GM10847 (cell line): ENCODE measurements around the gene SCUBE2.

Experiments used
- POLR2A ChIP-seq: IDR thresholded peaks from 2 replicates; pipeline ENCODE4 v1.6.1; 2011; ENCODE audit not compliant: insufficient read length; ENCODE audit errors: extremely low read depth

SCUBE2 gene

DNA sequence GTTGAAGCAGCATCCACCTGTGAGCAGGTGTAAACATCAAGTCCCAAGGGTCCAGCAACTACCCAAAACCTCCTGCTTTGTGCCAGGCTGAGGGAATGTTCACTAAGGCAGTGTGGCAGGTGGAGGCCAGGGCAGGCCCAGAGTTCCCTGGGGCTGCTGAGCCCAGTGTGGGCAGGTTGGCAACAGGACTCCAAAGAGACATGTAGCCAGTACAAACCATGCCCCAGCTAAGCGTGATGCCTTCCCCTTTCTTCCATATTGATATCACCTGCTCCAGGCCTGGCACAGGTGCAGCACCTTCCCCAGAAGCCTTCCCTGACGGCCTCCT lies 30.0 kb upstream of the SCUBE2 start:
- no peak for TF ChIP-seq POLR2A

DNA sequence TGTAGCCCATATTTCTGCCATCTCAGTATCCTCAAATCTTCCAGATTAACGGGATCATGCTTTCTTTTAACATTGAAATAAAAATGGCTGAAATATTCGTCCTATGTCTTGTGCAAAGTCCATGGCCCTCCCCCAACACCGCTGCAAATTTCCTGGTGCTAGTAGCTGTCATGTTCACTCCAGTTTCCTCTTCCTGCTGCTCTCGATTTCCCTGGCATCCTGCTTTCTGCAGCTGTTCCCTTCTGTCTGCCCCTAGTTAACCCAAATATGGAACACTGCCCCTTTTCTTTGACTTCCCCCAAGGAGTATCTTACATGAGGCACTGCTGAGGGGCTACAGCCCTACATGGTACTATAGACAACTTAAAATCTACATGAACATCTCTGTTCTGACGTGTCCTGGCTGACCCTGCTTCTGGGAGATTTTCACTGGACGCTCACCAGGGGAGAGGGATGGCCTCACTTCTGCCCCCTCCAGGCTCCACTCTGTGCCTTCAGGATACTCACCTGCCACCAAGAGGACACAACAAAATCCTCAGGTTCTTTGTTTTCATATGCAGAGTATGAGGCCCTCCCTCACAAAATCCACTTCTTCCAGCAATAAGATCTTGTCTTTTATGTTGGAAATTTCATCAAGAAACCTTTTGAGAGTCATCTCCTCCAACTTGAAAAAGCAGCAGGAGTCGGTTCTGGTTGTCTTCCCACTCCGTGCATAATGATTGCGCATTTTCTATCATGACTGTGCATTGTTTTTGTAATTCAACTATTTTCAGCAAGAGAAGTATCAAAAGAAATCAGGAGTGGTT lies 29.5 kb upstream of the SCUBE2 start:
- TF ChIP-seq POLR2A, result no peak

DNA sequence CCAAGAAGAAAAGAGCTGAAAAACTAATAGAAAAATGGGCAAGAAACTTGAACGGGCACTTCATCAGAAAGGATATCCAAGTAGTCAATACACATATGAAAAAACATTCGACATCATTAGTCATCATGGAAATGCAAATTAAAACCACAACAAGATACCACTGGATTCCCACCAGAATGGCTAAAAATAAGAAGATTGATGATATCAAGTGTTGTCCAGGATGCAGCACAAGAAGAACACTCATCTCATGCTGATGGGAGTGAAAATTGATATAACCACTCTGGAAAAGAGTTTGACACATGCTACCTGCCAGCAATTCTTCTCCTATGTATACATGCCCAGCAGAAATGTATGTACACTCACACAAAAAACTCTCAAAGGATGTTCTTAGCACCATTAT lies 26.9 kb upstream of the SCUBE2 start:
- TF ChIP-seq POLR2A, result no peak

DNA sequence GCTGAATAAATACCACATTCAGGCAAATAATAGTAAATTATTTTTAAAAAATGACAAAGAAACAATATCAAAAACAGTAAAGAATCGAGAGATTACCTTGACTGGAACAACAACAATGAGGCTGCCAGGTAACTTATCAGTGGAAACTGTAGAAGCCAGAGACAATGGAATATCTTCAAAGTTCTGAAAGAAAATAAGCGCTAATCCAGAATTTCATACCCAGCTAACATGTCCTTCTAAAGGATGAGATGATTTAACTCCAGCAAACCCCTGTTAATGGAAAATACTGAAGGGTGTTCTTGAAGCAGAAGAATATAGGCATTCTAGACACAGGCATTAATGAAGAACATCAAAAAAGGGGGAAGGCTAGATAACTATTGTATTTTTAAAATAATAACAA lies 20.7 kb upstream of the SCUBE2 start:
- no peak for TF ChIP-seq POLR2A

DNA sequence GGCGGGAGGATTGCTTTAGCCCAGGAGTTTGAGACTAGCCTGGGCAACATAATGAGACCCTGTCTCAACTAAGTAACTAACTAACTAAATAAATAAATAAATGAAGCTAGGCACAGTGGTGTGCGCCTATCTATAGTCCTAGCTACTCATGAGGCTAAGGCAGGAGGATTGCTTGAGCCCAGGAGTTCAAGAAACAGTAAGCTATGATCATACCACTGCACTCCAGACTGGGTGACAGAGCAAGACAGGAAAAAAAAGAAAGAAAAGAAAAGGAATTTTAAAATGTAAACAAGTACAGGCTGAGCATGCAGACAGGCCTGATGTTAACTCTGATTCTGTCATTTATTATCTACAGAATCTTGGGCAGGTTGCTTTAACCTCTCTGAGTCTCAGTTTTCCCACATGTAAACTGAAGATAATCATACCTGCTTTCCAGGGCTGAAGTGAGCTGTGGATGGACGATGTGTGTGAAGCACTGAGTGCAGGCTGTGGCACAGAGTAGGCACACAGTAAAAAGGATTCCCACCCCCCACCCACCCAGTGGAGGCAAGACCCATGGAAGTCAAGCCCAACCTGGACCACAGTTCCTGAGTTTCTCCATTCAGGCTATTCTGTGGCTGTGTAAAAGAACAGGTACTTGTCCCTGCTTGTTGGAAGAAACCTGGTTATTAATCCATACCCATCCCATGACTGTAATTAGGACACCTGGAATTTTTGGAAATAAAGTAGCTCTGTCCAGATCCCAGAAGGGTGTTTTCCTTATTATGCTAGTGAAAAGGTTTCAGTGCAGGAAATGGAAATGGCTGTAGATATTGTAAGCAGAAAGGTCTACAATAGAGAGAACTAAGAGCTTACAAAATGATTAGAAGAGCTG lies 18.7 kb upstream of the SCUBE2 start:
- TF ChIP-seq POLR2A, result no peak

DNA sequence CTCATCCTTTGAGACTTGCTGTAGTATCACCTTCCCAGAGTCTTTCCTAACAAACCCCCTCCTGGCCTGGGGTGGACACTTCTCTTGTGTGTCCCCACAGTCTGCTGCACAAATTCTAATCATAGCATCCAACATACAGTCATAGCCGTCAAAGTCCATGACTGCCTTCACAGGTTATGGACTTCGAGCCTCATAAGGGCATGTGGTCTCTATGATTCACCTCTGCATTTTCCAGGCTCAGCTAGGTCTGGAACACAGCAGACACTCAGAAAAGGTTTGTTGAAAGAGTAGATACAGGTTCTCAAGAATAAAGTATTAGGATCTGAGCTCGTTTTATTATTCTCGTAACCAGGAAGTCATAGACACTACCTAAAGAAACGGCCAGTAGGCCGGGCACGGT lies 13.2 kb upstream of the SCUBE2 start:
- TF ChIP-seq POLR2A, result no peak

DNA sequence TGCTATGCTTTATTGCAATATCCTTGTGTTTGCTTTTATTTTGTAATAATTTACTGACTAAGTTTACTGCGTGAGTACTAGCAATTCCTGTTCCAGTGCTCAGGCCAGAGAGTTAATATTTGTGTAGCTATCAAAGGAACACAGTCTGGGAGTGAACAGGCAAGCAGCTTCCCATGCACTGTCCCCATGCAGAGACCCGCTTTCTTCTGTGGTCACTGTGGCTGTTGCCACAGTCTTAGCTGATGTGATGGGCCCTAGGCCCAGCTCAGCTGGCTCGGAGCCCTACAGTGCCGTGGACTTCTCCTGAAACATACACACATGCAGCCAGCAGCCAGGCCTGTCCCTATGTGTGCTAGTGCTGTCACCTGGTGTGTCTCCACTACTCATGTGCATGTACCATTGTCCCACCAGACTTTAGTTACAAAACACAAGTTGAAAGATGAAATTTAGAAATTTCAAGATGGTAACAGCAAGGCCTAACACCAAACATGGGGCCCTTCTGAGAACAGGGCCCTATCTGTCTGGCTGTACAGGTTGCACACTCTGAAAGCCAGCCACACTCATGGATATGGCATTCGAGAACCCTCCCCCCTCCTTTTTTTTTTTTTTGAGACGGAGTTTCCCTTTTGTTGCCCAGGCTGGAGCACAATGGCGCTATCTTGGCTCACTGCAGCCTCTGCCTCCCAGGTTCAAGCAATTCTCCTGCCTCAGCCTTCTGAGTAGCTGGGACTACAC lies 12.3 kb upstream of the SCUBE2 start:
- TF ChIP-seq POLR2A, result no peak

DNA sequence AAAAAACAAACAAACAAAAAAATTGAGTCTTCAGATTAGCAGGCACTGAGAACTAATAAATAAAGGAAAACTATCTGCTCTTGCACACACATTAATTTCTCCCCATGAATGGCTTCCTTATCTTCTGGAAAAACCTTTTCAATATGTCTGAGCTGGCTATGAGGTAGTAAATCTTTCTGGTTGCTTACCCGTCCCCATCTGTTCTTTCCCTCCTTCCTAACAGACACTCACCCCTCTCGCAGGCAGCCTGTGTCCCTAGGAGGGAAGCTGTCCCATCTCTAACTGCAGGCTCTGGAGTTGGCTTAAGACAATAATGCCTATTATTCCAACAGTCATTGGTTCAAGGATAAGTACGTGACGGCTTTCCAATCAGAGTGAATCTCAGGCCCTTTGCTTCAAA lies 8.2 kb upstream of the SCUBE2 start:
- TF ChIP-seq POLR2A, result no peak

DNA sequence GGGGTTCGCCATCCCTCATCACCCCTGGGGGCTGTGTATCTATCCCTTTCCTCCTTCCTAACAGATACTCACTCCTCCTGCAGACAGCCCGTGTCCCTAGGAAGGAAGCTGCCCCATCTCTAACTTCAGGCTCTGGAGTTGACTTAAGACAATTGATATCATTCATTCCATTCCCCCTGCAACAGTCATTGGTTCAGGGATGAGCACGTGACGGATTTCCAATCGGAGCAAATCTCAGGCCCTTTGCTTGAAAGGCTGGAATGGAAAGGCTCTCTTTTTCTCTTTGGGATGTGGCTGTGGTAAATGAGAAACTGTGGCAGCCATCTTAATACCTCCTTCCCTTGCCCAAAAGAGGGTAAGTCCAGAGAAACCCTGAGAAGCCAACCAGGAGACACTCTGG lies 5.0 kb upstream of the SCUBE2 start:
- no peak for TF ChIP-seq POLR2A

DNA sequence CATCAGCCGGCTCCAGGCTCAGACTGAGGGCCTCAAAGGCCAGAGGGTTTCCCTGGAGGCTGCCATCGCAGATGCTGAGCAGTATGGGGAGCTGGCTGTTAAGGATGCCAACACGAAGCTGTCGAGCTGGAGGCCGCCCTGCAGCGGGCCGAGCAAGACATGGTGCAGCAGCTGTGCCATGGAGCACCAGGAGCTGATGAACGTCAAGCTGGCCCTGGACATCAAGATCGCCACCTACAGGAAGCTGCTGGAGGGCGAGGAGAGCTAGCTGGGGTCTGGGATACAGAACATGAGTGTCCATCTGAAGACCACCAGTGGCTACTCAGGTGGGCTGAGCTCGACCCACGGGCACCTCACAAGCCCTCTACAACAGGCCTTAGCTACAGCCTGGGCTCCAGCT lies 4.0 kb upstream of the SCUBE2 start:
- no peak for TF ChIP-seq POLR2A

DNA sequence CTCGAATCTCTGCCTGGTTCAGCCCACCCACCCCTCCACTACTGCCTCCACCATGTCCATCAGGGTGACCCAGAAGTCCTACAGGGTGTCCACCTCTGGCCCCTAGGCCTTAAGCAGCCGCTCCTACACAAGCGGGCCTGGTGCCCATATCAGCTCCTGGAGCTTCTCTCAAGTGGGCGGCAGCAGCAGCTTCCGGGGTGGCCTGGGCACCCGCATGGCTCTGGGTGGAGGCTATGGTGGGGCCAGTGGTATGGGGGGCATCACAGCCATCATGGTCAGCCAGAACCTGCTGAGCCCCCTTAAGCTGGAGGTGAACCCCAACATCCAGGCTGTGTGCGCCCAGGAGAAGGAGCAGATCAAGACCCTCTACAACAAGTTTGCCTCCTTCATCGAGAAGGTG lies 3.0 kb upstream of the SCUBE2 start:
- no peak for TF ChIP-seq POLR2A

DNA sequence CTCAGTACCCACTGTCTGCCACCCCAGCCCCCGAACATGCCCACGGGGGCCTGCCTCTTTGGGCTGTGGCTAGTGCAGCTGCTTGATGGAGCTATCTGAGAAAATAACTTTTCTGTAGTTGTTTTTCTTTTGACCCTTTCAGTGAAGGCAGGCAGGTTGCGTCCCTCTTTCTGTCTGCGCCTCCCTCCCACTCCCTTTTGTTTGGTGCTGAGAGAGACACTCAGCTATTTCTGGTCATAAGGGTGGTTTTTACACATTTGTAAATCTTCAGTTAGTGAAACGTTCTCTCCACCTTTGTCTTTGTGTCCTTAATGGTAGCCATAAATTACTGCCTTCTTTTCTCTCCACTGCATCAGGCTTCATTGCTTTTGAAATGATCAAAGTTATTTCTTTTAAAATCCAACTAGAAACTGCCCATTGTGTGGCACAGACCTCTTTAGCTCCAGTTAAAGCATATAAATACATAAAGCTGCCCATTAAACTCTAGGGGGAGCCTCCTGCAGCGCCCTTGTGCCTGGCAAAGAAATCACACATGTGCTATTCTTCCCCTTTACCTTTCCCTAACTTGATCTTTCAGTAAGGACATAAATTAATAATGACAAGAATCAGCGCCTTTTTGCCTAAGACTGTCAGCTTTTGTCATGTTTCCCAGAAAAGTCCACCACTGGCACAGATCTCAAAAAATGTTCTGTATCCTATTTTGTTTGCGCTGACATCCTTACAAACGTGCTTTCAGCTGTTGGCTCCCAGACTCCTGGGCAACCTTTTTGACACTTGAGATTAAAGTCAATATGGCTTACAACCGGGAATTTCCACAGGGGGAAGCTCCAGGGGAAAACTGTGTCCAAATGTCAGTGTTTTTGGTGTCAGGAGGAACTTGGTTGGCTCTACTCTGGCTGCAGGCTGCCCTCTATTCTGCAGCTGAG lies 1.7 kb upstream of the SCUBE2 start:
- no peak for TF ChIP-seq POLR2A

DNA sequence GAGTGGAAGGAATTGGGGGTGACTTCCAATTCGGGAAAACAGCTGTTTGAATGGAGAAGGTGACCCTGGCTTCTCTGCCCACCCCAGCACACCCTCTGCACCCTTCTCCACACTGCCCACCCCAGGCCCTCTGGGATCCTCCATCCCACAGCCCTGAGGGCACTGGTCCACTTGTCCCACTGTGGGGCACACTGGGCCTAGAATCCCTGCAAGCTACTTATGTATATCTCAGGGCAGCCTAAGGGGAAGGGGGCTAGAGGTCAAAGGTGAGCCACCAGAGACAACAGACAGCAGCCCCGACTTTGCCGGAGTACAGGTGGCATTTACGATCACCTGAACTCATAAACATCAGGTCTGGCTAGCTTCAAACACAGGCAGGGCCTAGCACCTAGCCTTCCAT lies 673 bp upstream of the SCUBE2 start:
- no peak for TF ChIP-seq POLR2A

DNA sequence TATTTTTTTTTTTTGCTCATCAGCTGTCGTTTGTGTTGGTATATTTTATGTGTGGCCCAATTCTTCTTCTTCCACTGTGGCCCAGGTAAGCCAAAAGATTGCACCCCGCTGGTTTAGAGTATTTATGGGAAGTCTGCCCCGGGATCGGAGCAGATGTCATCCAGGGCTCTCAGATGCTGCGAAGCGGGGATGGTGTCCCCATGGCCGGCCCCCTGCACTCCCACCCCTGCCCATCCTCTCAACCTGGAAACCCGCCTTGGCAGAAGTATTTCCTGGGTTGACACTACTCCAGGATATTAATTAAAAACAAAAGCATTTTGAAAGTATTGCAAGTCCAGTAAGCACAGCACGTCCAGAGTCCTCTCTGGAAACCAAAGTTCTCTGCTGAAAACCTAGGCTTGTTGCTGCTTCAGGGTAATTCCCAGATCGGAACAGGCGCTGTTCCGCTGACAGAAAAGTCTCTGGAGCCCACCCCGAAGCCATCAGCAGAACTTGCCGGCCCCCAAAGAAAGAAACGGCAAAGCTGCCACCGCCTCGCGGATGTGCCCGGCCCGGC lies 833 bp downstream of the SCUBE2 start:
- TF ChIP-seq POLR2A, result no peak
